Lung (tissue), 12 donors: Measurements from ENCODE around the gene EOGT. TPM values are rescaled to one million over a fixed set of nuclear protein-coding genes. Genes with fewer than 3 reads are reported as not detected.
A peak's percentile ranks its signal among the peaks of the same experiment; 100 is the strongest.

ENCODE experiments used
- ATAC-seq: fragments of 200-7000 bp; cut with Tn5 transposase; one replicate; pipeline ENCODE4 v1.9.1; 2020; ENCODE audit warnings: moderate number of reproducible peaks; ENCODE audit not compliant: insufficient read depth, low FRiP score
- DNase-seq, 3 donors: peaks; one replicate each; pipeline ENCODE4 v3.0.0-alpha.2; 2013 to 2017
- H3K27ac ChIP-seq, 2 donors: one replicate each; pipeline ENCODE4 v1.5.1; 2013; ENCODE audit warnings: mild to moderate bottlenecking in 2 of 2, moderate library complexity in 2 of 2, control low read depth in 1 of 2, inconsistent platforms in 1 of 2, low read depth in 1 of 2, low read length in 1 of 2
- H3K27me3 ChIP-seq, 3 donors: one replicate each; pipeline ENCODE4 v1.5.1; 2013; ENCODE audit warnings: low read length in 2 of 3; ENCODE audit not compliant: control insufficient read depth in 3 of 3, insufficient read depth in 3 of 3
- H3K36me3 ChIP-seq, 4 donors: one replicate each; pipeline ENCODE4 v1.5.1; 2013; ENCODE audit warnings: low read length in 4 of 4, mild to moderate bottlenecking in 1 of 4, moderate library complexity in 1 of 4; ENCODE audit not compliant: control insufficient read depth in 4 of 4, insufficient read depth in 4 of 4
- H3K4me1 ChIP-seq, 5 donors: one replicate each; pipeline ENCODE4 v1.5.1; 2013; ENCODE audit warnings: low read length in 5 of 5, mild to moderate bottlenecking in 2 of 5, moderate library complexity in 1 of 5; ENCODE audit not compliant: control insufficient read depth in 5 of 5, insufficient read depth in 5 of 5
- H3K4me3 ChIP-seq: one replicate; pipeline ENCODE4 v1.5.1; 2013; ENCODE audit warnings: mild to moderate bottlenecking, control low read depth, moderate library complexity
- H3K9ac ChIP-seq, 2 donors: one replicate each; pipeline ENCODE4 v1.5.1; 2013; ENCODE audit warnings: low read length in 2 of 2, control low read depth in 1 of 2; ENCODE audit not compliant: insufficient read depth in 1 of 2
- H3K9me3 ChIP-seq, 4 donors: one replicate each; pipeline ENCODE4 v1.5.1; 2013; ENCODE audit warnings: low read length in 3 of 4, mild to moderate bottlenecking in 1 of 4, moderate library complexity in 1 of 4; ENCODE audit not compliant: control insufficient read depth in 4 of 4, insufficient read depth in 3 of 4
- WGBS, 2 donors: extraction: QIAGEN DNeasy Blood & Tissue Kit; methylation state at CpG; one replicate each; pipeline ENCODE4 v1.1.7; 2013; 5-methylcytosine and 5-hydroxymethylcytosine counted together
- polyA plus RNA-seq, 2 donors: library from polyadenylated mRNA; stranded (reverse); fragments of 200-250 nt; gene quantifications; one replicate each; pipeline ENCODE4 v1.2.1, GENCODE V29; 2013
- total RNA-seq, 2 donors: library from RNA; depleted of rRNA in 1 of 2; stranded (reverse); fragments of >200 nt in 1 of 2; gene quantifications; one replicate each; pipeline ENCODE4 v1.2.1, GENCODE V29; 2014 to 2021
- TF ChIP-seq, protein P1 (sequence below): IDR thresholded peaks from 2 replicates; pipeline ENCODE4 v1.5.1; 2012; ENCODE audit warnings: mild to moderate bottlenecking; ENCODE audit errors: control extremely low read depth, extremely low read depth
- donor health status: control.
- donor health status: control.
- donor health status: Bipolar disorder and iron deficiency.
- donor health status: healthy.
- donor health status: DM: yes; HTN: yes; CAD: no.

Gene EOGT
- total and polyA plus RNA-seq, 4 donors, result 14.3 to 54.7 (median 35.0) TPM

DNA sequence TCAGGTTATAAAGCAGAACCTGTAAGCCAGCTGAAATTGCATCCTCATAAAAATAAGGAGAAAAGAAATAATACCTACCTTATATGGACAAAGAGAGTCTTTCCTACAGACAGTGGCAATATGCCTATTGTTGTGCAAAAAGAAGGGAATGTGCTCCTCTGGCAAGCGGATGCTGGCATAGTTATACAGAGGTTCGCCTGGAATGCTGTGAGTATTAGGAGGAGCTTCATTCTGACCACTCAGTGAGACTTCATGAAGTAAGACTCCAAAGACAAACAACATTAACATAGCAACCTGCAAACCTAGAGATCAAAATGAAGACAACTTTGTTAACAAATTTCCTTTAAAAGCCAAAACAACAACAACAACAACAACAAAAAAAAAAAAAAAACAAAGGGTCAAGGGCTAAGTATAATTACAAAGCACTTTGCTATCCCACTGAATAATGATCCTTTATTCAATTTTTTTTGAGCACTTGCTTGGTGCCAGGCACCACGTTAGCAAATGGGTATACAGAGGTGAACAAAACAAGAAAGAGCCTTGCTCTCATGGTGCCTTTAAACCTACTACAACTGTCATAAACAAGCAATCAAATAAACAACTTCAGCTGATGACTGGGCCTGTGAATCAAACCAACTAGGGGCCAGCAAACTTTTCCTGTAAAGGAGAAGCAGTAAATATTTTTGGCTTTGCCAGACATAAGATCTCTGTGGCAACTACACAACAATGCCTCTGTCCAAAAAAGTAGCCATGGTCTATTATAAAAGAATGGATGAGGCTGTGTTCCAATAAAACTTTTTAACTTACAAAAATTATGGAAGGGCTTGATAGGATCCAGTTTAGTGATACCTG lies 3.7 kb downstream of the EOGT start:
- Histone ChIP-seq H3K9me3 (no peaks in the 10 kb centered on the region), H3K4me3 (no peak overlapping the region), H3K9ac (peak overlapping the region in 1 of 2 donors; percentile 59), H3K4me1 (peaks cover 0 to 71% (median 9%) of the 10 kb centered on the region in 5 donors), H3K36me3 (peaks cover 0 to 16% (median 8%) of the 10 kb centered on the region in 4 donors), H3K27ac (peak overlapping the region in 1 of 2 donors; percentile 52), H3K27me3 (no peaks in the 10 kb centered on the region)
- ATAC-seq (no peak), DNase-seq (peak; percentile 69 to 90 (median 80))
- TF ChIP-seq, protein P1, sequence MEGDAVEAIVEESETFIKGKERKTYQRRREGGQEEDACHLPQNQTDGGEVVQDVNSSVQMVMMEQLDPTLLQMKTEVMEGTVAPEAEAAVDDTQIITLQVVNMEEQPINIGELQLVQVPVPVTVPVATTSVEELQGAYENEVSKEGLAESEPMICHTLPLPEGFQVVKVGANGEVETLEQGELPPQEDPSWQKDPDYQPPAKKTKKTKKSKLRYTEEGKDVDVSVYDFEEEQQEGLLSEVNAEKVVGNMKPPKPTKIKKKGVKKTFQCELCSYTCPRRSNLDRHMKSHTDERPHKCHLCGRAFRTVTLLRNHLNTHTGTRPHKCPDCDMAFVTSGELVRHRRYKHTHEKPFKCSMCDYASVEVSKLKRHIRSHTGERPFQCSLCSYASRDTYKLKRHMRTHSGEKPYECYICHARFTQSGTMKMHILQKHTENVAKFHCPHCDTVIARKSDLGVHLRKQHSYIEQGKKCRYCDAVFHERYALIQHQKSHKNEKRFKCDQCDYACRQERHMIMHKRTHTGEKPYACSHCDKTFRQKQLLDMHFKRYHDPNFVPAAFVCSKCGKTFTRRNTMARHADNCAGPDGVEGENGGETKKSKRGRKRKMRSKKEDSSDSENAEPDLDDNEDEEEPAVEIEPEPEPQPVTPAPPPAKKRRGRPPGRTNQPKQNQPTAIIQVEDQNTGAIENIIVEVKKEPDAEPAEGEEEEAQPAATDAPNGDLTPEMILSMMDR, result no peak
- 52 to 81% methylated on average over 3 of the region's 3 CpGs for WGBS, 2 donors

DNA sequence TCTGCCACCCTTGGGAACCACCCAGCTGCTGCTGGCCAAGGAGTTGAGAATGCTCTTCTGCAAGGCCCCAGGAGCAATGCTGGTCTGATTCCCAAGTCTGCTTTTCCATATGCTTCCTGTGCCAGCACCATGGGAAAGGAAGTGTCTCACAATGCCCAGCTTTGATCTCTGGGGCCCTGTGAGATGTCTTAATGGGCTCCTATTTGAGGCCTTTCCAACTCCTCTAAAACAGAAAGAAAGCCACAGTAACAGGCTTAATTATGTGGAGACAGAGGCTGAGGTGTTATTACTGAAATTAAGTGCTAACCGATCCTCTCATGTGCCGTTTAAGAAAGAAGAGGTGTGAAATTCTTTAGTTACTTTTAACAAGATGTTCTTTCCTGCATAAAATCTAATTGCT lies 4.5 kb downstream of the EOGT start:
- no peak overlapping the region for H3K4me3 ChIP-seq
- H3K9me3 ChIP-seq, result no peaks in the 10 kb centered on the region
- peaks cover 0 to 77% (median 12%) of the 10 kb centered on the region in 5 donors for H3K4me1 ChIP-seq
- no peaks in the 10 kb centered on the region for H3K27me3 ChIP-seq
- H3K36me3 ChIP-seq, result peaks cover 0 to 20% (median 9%) of the 10 kb centered on the region in 4 donors
- ATAC-seq (no peak), DNase-seq (peak; percentile 42 to 66 (median 64))
- H3K27ac ChIP-seq, result peak overlapping the region in 1 of 2 donors; percentile 81
- H3K9ac ChIP-seq, result no peak overlapping the region
- 55 to 74% methylated on average over 2 of the region's 2 CpGs for WGBS, 2 donors
- TF ChIP-seq, protein P1, result no peak

DNA sequence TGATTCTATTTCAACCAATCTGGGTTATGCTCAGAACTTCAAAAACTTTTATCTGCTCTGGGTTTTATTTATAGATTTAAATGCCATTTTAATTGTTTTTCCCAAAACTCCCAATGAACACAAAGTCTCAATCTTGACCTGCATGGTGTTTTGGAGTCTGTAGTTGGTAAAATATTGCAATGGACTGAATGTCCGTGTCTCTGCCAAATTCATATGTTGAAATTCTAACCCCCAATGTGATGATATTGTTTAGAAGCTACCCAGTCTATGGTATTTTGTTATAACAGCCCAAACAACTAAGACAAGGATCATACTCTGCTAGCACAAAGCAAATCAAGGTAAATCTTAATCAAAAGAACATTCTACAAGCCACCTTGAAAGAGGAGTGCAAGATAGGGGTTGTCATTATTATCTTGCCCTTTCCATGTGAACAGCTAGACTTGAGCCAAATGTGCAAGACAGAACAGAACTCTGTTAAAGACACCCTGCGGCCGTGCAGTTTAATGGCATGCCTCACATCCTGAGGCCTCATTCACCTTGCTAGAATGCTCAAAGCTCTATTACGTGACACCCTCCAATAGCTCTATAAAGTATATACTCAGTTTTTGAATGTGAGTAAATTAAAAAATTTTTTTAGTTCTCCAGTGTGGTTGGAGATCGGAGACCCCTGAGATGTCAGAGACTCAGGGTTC lies 7.5 kb downstream of the EOGT start:
- WGBS, 2 donors, result 87 to 88% methylated on average over 5 of the region's 5 CpGs
- Histone ChIP-seq H3K36me3 (peaks cover 0 to 31% (median 19%) of the 10 kb centered on the region in 4 donors), H3K4me3 (no peak overlapping the region), H3K4me1 (peaks cover 0 to 61% (median 3%) of the 10 kb centered on the region in 5 donors), H3K9ac (no peak overlapping the region), H3K9me3 (no peaks in the 10 kb centered on the region), H3K27ac (no peak overlapping the region), H3K27me3 (no peaks in the 10 kb centered on the region)
- ATAC-seq, result no peak
- peak in 2 of 3 donors; percentile 65 to 68 for DNase-seq
- TF ChIP-seq, protein P1, result no peak
